Testis (tissue), 2 donors: ENCODE measurements around the gene LNX1.

Experiments used
- POLR2A ChIP-seq: fragments of 450-650 bp; IDR thresholded peaks from one replicate; pipeline ENCODE4 v1.6.1; 2017; ENCODE audit warnings: antibody characterized with exemption, mild to moderate bottlenecking, moderate library complexity
- TF ChIP-seq, protein P1 (sequence below), 3 experiments: fragments of 450-650 bp in 2 of 3; fragments of 200-600 bp in 1 of 3; sonication (generic) in 1 of 3; IDR thresholded peaks; one replicate each; pipeline ENCODE4 v1.5.1; 2016 to 2019; ENCODE audit warnings: antibody characterized with exemption in 3 of 3, mild to moderate bottlenecking in 2 of 3, moderate library complexity in 1 of 3

DNA sequence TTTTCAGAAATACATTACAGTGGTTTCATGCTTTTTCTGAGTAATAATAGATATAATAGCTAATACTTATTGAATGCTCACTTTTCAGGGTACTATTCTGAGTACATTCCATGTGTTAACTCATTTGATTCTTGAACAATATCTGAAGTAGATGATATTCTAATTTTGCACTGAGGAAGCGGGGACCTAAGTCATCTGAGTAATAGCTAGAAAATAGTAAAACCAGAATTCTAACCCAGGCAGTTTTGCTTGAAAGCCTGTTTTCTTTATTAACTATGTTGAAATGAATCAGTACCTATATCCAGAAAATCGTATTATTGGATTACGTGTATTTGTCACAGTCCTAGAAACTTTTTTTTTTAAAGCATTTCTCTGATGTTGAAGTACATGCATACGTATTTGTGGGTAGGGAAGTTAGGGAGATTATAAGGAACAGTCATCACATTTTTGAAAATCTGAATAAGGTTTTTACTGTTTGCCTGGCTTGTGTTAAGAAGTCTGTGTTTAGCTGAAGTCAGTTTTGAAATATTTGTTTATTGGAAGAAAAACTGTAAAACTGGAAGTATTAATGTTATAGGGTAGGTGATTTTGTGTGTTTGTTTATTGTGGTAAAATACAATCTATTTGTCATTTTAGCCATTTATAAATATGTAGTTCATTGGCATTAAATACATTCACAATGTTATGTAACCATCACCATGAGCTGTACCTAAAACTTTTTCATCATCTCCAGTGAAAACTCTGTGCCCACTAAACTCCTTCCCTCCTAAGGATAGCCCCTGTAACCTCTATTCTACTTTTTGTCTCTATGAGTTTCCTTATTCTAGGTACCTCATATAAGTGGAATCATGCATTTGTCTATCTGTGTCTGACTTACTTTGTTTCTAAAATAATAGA lies 158.5 kb downstream of the LNX1 start:
- no peak for TF ChIP-seq POLR2A
- TF ChIP-seq, protein P1, sequence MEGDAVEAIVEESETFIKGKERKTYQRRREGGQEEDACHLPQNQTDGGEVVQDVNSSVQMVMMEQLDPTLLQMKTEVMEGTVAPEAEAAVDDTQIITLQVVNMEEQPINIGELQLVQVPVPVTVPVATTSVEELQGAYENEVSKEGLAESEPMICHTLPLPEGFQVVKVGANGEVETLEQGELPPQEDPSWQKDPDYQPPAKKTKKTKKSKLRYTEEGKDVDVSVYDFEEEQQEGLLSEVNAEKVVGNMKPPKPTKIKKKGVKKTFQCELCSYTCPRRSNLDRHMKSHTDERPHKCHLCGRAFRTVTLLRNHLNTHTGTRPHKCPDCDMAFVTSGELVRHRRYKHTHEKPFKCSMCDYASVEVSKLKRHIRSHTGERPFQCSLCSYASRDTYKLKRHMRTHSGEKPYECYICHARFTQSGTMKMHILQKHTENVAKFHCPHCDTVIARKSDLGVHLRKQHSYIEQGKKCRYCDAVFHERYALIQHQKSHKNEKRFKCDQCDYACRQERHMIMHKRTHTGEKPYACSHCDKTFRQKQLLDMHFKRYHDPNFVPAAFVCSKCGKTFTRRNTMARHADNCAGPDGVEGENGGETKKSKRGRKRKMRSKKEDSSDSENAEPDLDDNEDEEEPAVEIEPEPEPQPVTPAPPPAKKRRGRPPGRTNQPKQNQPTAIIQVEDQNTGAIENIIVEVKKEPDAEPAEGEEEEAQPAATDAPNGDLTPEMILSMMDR (IDR thresholded peaks at IDR 0.05): no peak
